ENCODE results near the gene ATG101. TPM values are rescaled to one million over a fixed set of nuclear protein-coding genes. Genes with fewer than 3 reads are reported as not detected.

Gene ATG101
- total RNA-seq, 2 experiments from 2014 or later = 20.6 to 20.9 TPM

GRCh38 chr12:52076811-52077210 lies 7.0 kb downstream of the ATG101 start:
- TF ChIP-seq CTCF (IDR thresholded peaks at IDR 0.05) = no peak
- ChIA-PET CTCF (interaction anchor here (1.1 kb wide), 1 partner anchor 52 kb away, joined by 4 read pairs; no protein-coding TSS in a partner anchor), POLR2A (no interaction called here)
- intact Hi-C loops (cut with DNase I, micrococcal nuclease) = loop anchor here in 1 of 2 experiments (10.0 kb wide), 1 partner anchor 252 kb away; no protein-coding TSS in a partner anchor
- Histone ChIP-seq H3K4me1 (ENCODE audit: insufficient read depth, low read length) (peaks cover 30% of the 10 kb centered on the region), H3K27ac (ENCODE audit: low read depth in 1 of 2, low read length in 2 of 2) (no peak overlapping the region), H3K27me3 (ENCODE audit: control insufficient read depth in 1 of 2, insufficient read depth in 2 of 2, low read length in 2 of 2) (no peaks in the 10 kb centered on the region), H3K36me3 (ENCODE audit: insufficient read depth, low read length) (peaks cover 62% of the 10 kb centered on the region), H3K4me3 (ENCODE audit: low read length) (no peak overlapping the region), H3K9me3 (ENCODE audit: control insufficient read depth in 1 of 2, insufficient read depth in 1 of 2, low read length in 2 of 2) (no peaks in the 10 kb centered on the region)
- ATAC-seq (ENCODE audit: poor library complexity) (no peak), DNase-seq (no peak)
- Mint-ChIP-seq H3K9me3 (no peaks in the 10 kb centered on the region), H3K36me3 (ENCODE audit: low read depth) (peaks cover 69% of the 10 kb centered on the region), H3K27me3 (no peaks in the 10 kb centered on the region), H3K4me1 (ENCODE audit: low read depth) (peaks cover 31% of the 10 kb centered on the region), H3K4me3 (no peak overlapping the region), H3K27ac (no peak overlapping the region)

GRCh38 chr12:52078276-52078675 lies 8.5 kb downstream of the ATG101 start:
- Histone ChIP-seq H3K4me1 (ENCODE audit: insufficient read depth, low read length) (peaks cover 24% of the 10 kb centered on the region), H3K4me3 (ENCODE audit: low read length) (no peak overlapping the region), H3K27me3 (ENCODE audit: control insufficient read depth in 1 of 2, insufficient read depth in 2 of 2, low read length in 2 of 2) (no peaks in the 10 kb centered on the region), H3K36me3 (ENCODE audit: insufficient read depth, low read length) (peaks cover 54% of the 10 kb centered on the region), H3K9me3 (ENCODE audit: control insufficient read depth in 1 of 2, insufficient read depth in 1 of 2, low read length in 2 of 2) (no peaks in the 10 kb centered on the region), H3K27ac (ENCODE audit: low read depth in 1 of 2, low read length in 2 of 2) (no peak overlapping the region)
- Mint-ChIP-seq H3K4me3 (no peak overlapping the region), H3K27me3 (no peaks in the 10 kb centered on the region), H3K36me3 (ENCODE audit: low read depth) (peaks cover 55% of the 10 kb centered on the region), H3K4me1 (ENCODE audit: low read depth) (peaks cover 24% of the 10 kb centered on the region), H3K27ac (no peak overlapping the region), H3K9me3 (no peaks in the 10 kb centered on the region)
- TF ChIP-seq CTCF (IDR thresholded peaks at IDR 0.05) = no peak
- intact Hi-C loops (cut with DNase I, micrococcal nuclease) = loop anchor here in 1 of 2 experiments (10.0 kb wide), 1 partner anchor 253 kb away; no protein-coding TSS in a partner anchor
- DNase-seq (no peak), ATAC-seq (ENCODE audit: poor library complexity) (no peak)
- ChIA-PET POLR2A (no interaction called here), CTCF (interaction anchor here (1.0 to 1.4 kb wide), 2 partner anchors 53 to 85 kb away, joined by 3 to 4 read pairs; no protein-coding TSS in a partner anchor)

- TF ChIP-seq CTCF (IDR thresholded peaks at IDR 0.05) = no peak
- Histone ChIP-seq H3K27me3 (ENCODE audit: control insufficient read depth in 1 of 2, insufficient read depth in 2 of 2, low read length in 2 of 2) (no peaks in the 10 kb centered on the region), H3K4me1 (ENCODE audit: insufficient read depth, low read length) (peaks cover 18% of the 10 kb centered on the region), H3K36me3 (ENCODE audit: insufficient read depth, low read length) (peaks cover 39% of the 10 kb centered on the region), H3K27ac (ENCODE audit: low read depth in 1 of 2, low read length in 2 of 2) (no peak within 1 kb of the TSS), H3K9me3 (ENCODE audit: control insufficient read depth in 1 of 2, insufficient read depth in 1 of 2, low read length in 2 of 2) (no peaks in the 10 kb centered on the region), H3K4me3 (ENCODE audit: low read length) (no peak within 1 kb of the TSS)
- Mint-ChIP-seq H3K36me3 (ENCODE audit: low read depth) (peaks cover 40% of the 10 kb centered on the region), H3K27me3 (no peaks in the 10 kb centered on the region), H3K9me3 (no peaks in the 10 kb centered on the region), H3K27ac (no peak within 1 kb of the TSS), H3K4me1 (ENCODE audit: low read depth) (peaks cover 16% of the 10 kb centered on the region), H3K4me3 (no peak within 1 kb of the TSS)
- POLR2A ChIA-PET = interaction anchor here (0.6 to 3.3 kb wide), 2 partner anchors 54 to 137 kb away, joined by 3 to 23 read pairs; no protein-coding TSS in a partner anchor
- CTCF ChIA-PET = interaction anchor here (7.2 kb wide), 1 partner anchor 55 kb away, joined by 103 read pairs; no protein-coding TSS in a partner anchor
- intact Hi-C loops (cut with DNase I, micrococcal nuclease) = loop anchor here in 1 of 2 experiments (10.0 kb wide), 1 partner anchor 255 kb away; no protein-coding TSS in a partner anchor
- no peak for ATAC-seq (ENCODE audit: poor library complexity)
- no peak for DNase-seq
These were observed 10.0 kb downstream of the ATG101 start, which contains the start of gene SMIM41 for GRCh38 chr12:52079576-52080402. Gene SMIM41 (plus strand): TSS chr12:52079704. CDS start chr12:52079780, 76 bp downstream.

Data from CD4-positive, alpha-beta T cell (primary cell).